ENCODE measurements around the gene HEYL.
A peak's percentile ranks its signal among the peaks of the same experiment; 100 is the strongest.

- peak in 1 of 3 donors; percentile 74 for TF ChIP-seq POLR2AphosphoS5 (IDR thresholded peaks at IDR 0.05)
- TF ChIP-seq CTCF (IDR thresholded peaks at IDR 0.05): no peak
- TF ChIP-seq POLR2A (IDR thresholded peaks at IDR 0.05): no peak
Observed at GRCh38 chr1:39646232-39647081, 7.0 kb upstream of the HEYL start.
